GM12878 (cell line): ENCODE data around the gene NRP1. TPM values are rescaled to one million over a fixed set of nuclear protein-coding genes. Genes with fewer than 3 reads are reported as not detected.
"Not testable (repeated sequence)": the region's sequence is repeated elsewhere in the genome, so short reads cannot be mapped to it uniquely, and the experiment has no call there.

Experiments used
- ATAC-seq: fragments of 200-7000 bp; cut with Tn5 transposase; 3 replicates; pipeline ENCODE4 v1.9.1; 2020; ENCODE audit warnings: mild to moderate bottlenecking, moderate library complexity
- BruUV-seq: library from RNA; stranded (reverse); fragments of 400-500 nt; replicated peaks from 2 replicates; lab custom pipeline; 2021; lab: Mats Ljungman, UMichigan
- CTCF ChIA-PET: fragments of 300-600 bp; sonication (Branson Sonifier 250); formaldehyde crosslinking; extraction: SDS; loops from one replicate; lab custom pipeline; 2021; ENCODE audit warnings: inconsistent platforms; lab: Yijun Ruan, JAX
- POLR2A ChIA-PET: fragments of 350-600 bp; formaldehyde crosslinking; extraction: SDS; loops from one replicate; lab custom pipeline; 2021; ENCODE audit warnings: inconsistent platforms; lab: Charles Lee
- RAD21 ChIA-PET: fragments of 300-600 bp; sonication (Branson Sonifier 250); formaldehyde crosslinking; loops from one replicate; lab custom pipeline; 2023; ENCODE audit warnings: antibody characterized with exemption; ENCODE audit not compliant: unreplicated experiment; lab: Charles Lee
- SMC1A ChIA-PET: fragments of 300-600 bp; sonication (Branson Sonifier 250); formaldehyde crosslinking; loops from one replicate; lab custom pipeline; 2023; ENCODE audit not compliant: unreplicated experiment, uncharacterized antibody; lab: Charles Lee
- DNase-seq: peaks from one replicate; pipeline ENCODE4 v3.0.0-alpha.2; 2011; ENCODE audit warnings: low read depth, low spot score
- FAIRE-seq: peaks from 3 replicates; lab custom pipeline; 2011; peaks lifted over from hg19 to GRCh38; lab: Jason Lieb, UNC
- H2AFZ ChIP-seq: 2 replicates; pipeline ENCODE4 v1.6.0; 2011; ENCODE audit warnings: low read depth, low read length, control low read depth; ENCODE audit not compliant: control insufficient read depth
- H3K27ac ChIP-seq: 2 replicates; pipeline ENCODE4 v1.5.1; 2011; ENCODE audit warnings: control low read depth; ENCODE audit not compliant: control insufficient read depth, insufficient read depth
- H3K27me3 ChIP-seq, 2 experiments: replicated peaks in 1 of 2; 2 replicates each; pipeline versions ENCODE4 v1.6.0 to v1.6.1; 2011; ENCODE audit warnings: low read length in 1 of 2; ENCODE audit not compliant: control insufficient read depth in 2 of 2, insufficient read depth in 2 of 2
- H3K36me3 ChIP-seq, 2 experiments: 2 replicates each; pipeline ENCODE4 v1.5.1; 2011; ENCODE audit warnings: low read length in 1 of 2; ENCODE audit not compliant: control insufficient read depth in 2 of 2, insufficient read depth in 2 of 2
- H3K4me1 ChIP-seq: 2 replicates; pipeline ENCODE4 v1.6.1; 2011; ENCODE audit warnings: mild to moderate bottlenecking, low read length, moderate library complexity, mixed read lengths; ENCODE audit not compliant: control insufficient read depth, insufficient read depth
- H3K4me2 ChIP-seq: 2 replicates; pipeline ENCODE4 v1.6.0; 2011; ENCODE audit warnings: control low read depth; ENCODE audit not compliant: control insufficient read depth, insufficient read depth
- H3K4me3 ChIP-seq: fragments of 200-600 bp; sonication (generic); 2 replicates; pipeline ENCODE4 v1.5.1; 2016
- H3K79me2 ChIP-seq: 2 replicates; pipeline ENCODE4 v1.6.0; 2011; ENCODE audit warnings: low read length; ENCODE audit not compliant: control insufficient read depth, insufficient read depth
- H3K9ac ChIP-seq: 2 replicates; pipeline ENCODE4 v1.8.0; 2011; ENCODE audit warnings: low read length, control low read depth, mixed read lengths; ENCODE audit not compliant: control insufficient read depth, insufficient read depth
- H3K9me3 ChIP-seq: replicated peaks from 3 replicates; pipeline ENCODE4 v1.5.1; 2011; ENCODE audit warnings: mild to moderate bottlenecking, low read length; ENCODE audit not compliant: control insufficient read depth, insufficient read depth
- H4K20me1 ChIP-seq: 2 replicates; pipeline ENCODE4 v1.6.0; 2011; ENCODE audit not compliant: control insufficient read depth, insufficient read depth
- POLR2AphosphoS5 ChIP-seq: IDR thresholded peaks from 2 replicates; pipeline ENCODE4 v1.6.1; 2011; ENCODE audit warnings: mild to moderate bottlenecking, low read length, inconsistent platforms
- WGBS: methylation state at CpG from one replicate; pipeline ENCODE4 v1.1.6; 2016; ENCODE audit warnings: low lambda C conversion rate; ENCODE audit not compliant: insufficient replicate concordance, insufficient coverage; ENCODE audit errors: missing lambda C conversion rate; 5-methylcytosine and 5-hydroxymethylcytosine counted together
- in situ Hi-C: fragments of 300-500 bp; cut with MboI; formaldehyde crosslinking; loops from 9 replicates; pipeline ENCODE4 v1.14.3; 2018; ENCODE audit warnings: mixed read lengths
- intact Hi-C: fragments of 100-400 bp; cut with micrococcal nuclease; formaldehyde crosslinking; loops from one replicate; pipeline ENCODE4 v1.14.2; 2022; ENCODE audit not compliant: unreplicated experiment
- polyA plus RNA-seq, 11 experiments: library from polyadenylated mRNA; depleted of rRNA in 4 of 11; unstranded in 6 of 11; stranded (reverse) in 5 of 11; fragments of >200 nt; fragmentation: Nextera tagmentation in 4 of 11; fragmentation: Illumina TruSeq in 1 of 11; extraction: Ambion mirVana in 4 of 11; extraction: Trizol in 1 of 11; gene quantifications; 1 replicate in 1 of 11; 2 replicates in 10 of 11; pipeline versions ENCODE4 v1.2.1 to v1.2.3, GENCODE V29; 2011 to 2016; ENCODE audit warnings: inconsistent platforms in 2 of 11, missing spikeins in 2 of 11, low read depth in 1 of 11
- total RNA-seq, 4 experiments: library from RNA; depleted of rRNA in 3 of 4; stranded (reverse); fragments of >200 nt in 3 of 4; fragmentation: Illumina TruSeq in 1 of 4; extraction: Trizol in 1 of 4; gene quantifications; 2 replicates each; pipeline versions ENCODE4 v1.2.1 to v1.2.3, GENCODE V29; 2013 to 2021

NRP1 gene
- total and polyA plus RNA-seq, 10 of the 15 experiments (the other 5 are each of a cell fraction or from before 2014, with no cell fraction given): 0.11 to 12.1 (median 0.52) TPM

GRCh38 chr10:33138686-33139085, 195.8 kb downstream of the NRP1 start:
- not testable (repeated sequence) for H2AFZ ChIP-seq
- 70% methylated on average over 9 of the region's 10 CpGs for WGBS
- CTCF ChIA-PET: interaction anchor here (1.0 to 1.2 kb wide), 2 partner anchors 17 to 130 kb away, joined by 3 to 4 read pairs; no protein-coding TSS in a partner anchor

GRCh38 chr10:33137356-33138005, 197.0 kb downstream of the NRP1 start:
- no peak for TF ChIP-seq POLR2AphosphoS5
- WGBS: 32% methylated on average over 12 of the region's 12 CpGs
- H3K4me1 ChIP-seq: no peaks in the 10 kb centered on the region
- H3K4me2 ChIP-seq: no peak overlapping the region
- in situ Hi-C loops (no loop called here), intact Hi-C loops (no loop called here)
- no TSS peak for BruUV-seq
- ChIA-PET POLR2A (no interaction called here), CTCF (interaction anchor here (0.5 kb wide), 1 partner anchor 66 kb away, joined by 3 read pairs; no protein-coding TSS in a partner anchor), RAD21 (no interaction called here), SMC1A (no interaction called here)
- H3K36me3 ChIP-seq: no peaks in the 10 kb centered on the region
- FAIRE-seq: no peak
- no peak overlapping the region for H3K4me3 ChIP-seq
- no peak for DNase-seq
- H3K27ac ChIP-seq: no peak overlapping the region
- no peak for ATAC-seq
- no peaks in the 10 kb centered on the region for H3K9me3 ChIP-seq
- H3K27me3 ChIP-seq: no peaks in the 10 kb centered on the region
- no peak overlapping the region for H3K9ac ChIP-seq
- H3K79me2 ChIP-seq: no peaks in the 10 kb centered on the region
- H4K20me1 ChIP-seq: no peaks in the 10 kb centered on the region
- no peak overlapping the region for H2AFZ ChIP-seq

More at GRCh38 chr10:33138686-33139085, 195.8 kb downstream of the NRP1 start:
- H3K4me1 ChIP-seq, H3K27ac ChIP-seq, RAD21 ChIA-PET, intact Hi-C loops, H3K27me3 ChIP-seq, H3K36me3 ChIP-seq, H3K79me2 ChIP-seq, H3K9me3 ChIP-seq, in situ Hi-C loops, H3K9ac ChIP-seq, H4K20me1 ChIP-seq, ATAC-seq, H3K4me3 ChIP-seq, DNase-seq, BruUV-seq, SMC1A ChIA-PET, H3K4me2 ChIP-seq, FAIRE-seq: not testable (repeated sequence)
- POLR2A ChIA-PET: interaction anchor here (0.7 kb wide), 1 partner anchor 1023 kb away, joined by 3 read pairs; no protein-coding TSS in a partner anchor
